Epithelial cell of esophagus (primary cell): Measurements from ENCODE around the gene RANBP3.

Source experiments
- DNase-seq: peaks from one replicate; pipeline ENCODE4 v3.0.0; 2010; ENCODE audit warnings: low read depth
- H3K4me3 ChIP-seq: 2 replicates; pipeline ENCODE4 v1.5.1; 2011; ENCODE audit warnings: mild to moderate bottlenecking, low read length, control low read depth
- TF ChIP-seq, protein P1 (sequence below): IDR thresholded peaks from 2 replicates; pipeline ENCODE4 v1.5.1; 2011; ENCODE audit warnings: low read depth, mild to moderate bottlenecking, low read length, control low read depth, inconsistent platforms; ENCODE audit not compliant: insufficient read depth; ENCODE audit errors: missing control alignments

Gene RANBP3

DNA sequence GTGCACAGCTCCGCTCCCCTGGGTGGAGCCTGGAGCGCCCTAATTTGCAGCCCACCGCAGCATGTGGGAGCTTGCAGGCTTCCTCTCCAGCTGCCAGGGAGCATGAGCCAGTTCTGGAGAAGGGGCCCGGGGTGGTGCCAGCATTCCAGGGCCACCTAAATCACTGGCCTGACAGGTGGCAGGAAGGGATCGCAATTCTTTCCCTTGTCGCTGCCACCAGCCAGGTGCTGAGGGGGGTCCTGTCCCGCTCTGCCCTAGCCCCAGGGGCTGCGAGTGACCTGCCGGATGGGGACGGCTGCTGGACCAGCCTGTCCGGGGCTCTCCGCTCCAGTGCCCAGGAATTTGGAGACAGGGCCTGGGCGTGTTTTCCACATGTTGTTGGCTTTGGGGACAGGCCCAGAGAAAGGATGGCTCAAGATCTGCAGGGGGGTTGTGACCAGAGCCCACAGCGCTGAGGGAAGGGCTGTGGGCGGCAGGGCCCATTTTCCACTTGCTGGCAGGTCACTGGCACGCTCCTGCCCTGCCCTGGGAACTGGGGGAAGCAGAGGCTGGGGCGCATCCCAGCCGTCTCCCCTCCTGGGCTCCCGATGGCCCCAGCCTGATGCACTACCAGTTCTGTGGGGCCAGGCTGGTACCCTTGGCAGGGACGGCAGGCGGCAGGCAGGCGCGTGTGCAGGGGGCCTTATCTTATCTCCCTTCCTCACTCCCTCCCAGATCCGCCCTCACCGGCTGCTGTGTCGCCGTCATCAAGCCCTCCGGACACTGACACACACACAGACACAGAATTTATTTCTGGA, 83.8 kb downstream of the RANBP3 start:
- no peak overlapping the region for H3K4me3 ChIP-seq
- DNase-seq = peak; percentile 35
- TF ChIP-seq, protein P1, sequence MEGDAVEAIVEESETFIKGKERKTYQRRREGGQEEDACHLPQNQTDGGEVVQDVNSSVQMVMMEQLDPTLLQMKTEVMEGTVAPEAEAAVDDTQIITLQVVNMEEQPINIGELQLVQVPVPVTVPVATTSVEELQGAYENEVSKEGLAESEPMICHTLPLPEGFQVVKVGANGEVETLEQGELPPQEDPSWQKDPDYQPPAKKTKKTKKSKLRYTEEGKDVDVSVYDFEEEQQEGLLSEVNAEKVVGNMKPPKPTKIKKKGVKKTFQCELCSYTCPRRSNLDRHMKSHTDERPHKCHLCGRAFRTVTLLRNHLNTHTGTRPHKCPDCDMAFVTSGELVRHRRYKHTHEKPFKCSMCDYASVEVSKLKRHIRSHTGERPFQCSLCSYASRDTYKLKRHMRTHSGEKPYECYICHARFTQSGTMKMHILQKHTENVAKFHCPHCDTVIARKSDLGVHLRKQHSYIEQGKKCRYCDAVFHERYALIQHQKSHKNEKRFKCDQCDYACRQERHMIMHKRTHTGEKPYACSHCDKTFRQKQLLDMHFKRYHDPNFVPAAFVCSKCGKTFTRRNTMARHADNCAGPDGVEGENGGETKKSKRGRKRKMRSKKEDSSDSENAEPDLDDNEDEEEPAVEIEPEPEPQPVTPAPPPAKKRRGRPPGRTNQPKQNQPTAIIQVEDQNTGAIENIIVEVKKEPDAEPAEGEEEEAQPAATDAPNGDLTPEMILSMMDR = no peak

DNA sequence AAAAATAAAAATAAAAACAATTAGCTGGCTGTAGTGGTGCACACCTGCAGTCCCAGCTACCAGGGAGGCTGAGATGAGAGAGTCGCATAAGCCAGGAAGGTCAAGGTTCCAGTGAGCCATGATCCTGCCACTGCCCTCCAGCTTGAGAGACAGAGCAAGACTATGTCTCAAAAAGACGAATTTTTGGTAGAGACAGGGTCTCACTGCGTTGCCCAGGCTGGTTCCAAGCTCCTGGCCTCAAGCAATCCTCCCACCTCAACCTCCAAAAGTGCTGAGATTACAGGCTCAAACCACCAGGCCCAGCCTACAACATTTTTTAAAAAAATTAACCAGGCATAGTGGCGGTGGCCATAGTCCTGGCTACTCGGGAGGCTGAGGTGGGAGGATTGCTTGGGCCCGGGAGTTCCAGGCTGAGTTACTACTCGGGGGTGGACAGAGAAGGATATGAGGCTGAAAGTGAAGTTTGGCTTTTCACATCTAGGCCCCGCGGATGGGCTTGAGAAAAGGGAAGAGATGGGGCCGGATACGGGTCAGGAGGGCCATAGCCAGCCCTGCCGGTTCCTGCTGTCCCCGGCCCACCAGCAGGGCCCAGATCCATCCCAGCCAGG, 84.5 kb downstream of the RANBP3 start:
- H3K4me3 ChIP-seq = no peak overlapping the region
- TF ChIP-seq, protein P1 = no peak
- DNase-seq = no peak

DNA sequence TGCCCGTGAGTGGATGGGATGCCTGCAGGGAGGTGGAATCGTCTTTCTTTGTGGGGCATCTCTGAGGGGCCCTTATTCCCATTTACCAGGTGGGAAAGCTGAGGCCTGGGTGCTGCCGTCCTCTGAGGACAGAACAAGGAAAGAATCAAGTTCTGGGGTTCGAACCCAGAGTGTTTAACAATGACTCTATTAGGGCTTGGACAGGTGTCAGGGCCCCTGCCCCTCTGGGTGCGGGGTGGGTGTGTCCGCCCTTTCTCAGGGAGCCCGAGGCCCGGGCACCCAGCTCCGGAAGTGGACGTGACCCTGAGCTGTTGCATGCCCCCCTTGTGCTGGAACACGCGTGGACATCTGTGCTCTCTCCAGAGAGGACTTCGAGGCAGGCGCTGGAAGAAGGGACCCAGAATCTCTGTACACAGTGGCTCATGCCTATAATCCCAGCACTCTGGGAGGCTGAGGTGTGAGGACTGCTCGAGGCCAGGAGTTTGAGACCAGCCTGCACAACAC, 85.1 kb downstream of the RANBP3 start:
- no peak overlapping the region for H3K4me3 ChIP-seq
- TF ChIP-seq, protein P1 = no peak
- DNase-seq = no peak

DNA sequence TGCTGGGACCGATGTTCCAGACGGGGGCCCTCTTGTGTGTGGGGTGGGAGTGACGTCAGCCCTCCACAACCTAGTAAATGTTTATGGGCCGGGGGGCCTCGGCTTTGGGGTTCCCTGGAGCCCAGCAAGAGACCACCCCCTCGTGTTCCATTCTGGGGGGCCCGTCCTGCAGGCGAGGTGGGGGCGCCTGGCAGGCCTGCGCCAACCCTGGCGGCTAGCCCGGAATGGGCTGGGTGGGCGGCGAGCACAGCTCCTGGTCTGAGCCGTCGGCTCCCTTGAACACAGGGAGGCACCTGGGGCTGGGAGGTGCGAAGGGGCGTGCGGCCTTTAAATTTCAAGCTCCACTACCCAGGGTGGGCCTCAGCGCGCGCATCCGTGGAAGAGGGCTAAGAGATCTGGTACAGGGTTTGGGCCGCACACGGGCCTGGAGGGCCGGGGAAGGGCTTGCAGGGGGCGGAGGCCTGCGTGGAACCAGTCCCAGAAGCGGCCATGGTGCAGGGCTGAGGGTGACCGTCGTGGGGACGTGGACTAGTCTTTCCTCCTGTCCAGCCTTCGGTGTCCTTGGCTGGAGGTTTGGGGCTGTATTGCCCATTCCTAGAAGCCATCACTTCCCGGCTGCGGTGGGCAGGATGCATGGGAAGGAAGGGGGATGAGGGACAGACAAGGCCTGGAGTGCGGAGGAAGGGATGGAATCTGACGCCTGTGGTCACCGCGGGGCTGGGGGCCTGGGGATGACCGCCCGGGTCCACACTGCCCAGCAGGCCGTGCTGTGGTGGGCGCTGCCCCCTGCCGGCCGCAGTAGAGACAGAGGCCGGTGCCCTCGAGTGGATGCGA, 85.8 kb downstream of the RANBP3 start:
- TF ChIP-seq, protein P1 = peak; percentile 57
- DNase-seq = no peak

DNA sequence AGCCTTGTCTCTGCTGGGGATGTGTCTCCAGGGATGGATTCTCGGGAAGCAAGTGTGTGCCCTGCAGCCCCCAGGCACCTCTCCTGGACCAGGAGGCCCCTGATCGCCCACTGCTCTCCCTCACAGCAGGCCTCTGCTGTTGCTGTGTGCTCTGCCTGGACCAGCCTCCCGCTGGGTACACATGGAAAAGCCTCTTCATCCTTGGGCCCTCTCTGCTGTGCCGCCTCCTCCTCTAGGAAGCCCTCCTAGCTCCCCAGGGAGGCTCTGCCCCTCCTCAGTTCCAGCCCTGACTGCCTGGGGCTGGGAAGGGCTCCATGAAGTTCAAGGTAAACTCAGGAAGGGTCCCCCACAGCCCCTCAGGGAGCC, 86.4 kb downstream of the RANBP3 start:
- no peak for DNase-seq
- TF ChIP-seq, protein P1 = no peak
- H3K4me3 ChIP-seq = no peak overlapping the region

More for the DNA sequence above, 85.8 kb downstream of the RANBP3 start:
- H3K4me3 ChIP-seq = no peak overlapping the region

DNA sequence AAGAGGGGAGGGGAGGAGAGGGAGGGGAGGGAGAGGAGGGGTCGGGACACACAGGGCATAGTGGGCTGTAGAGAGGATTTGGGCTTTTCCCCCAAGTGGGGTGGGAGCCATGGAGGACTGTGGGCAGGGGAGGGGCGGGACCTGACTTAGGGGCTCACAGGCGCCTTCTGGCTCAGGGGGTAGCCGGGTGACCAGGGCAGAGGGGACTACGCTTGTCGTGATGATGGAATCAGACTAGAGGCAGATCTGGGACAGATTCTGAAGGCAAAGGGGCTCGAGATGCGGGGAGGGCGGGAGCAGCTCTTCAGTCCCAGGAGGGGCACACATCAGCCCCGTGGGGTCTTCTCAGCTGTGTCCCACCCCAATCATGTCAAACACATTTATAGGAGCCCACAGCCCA, 87.8 kb downstream of the RANBP3 start:
- TF ChIP-seq, protein P1 = no peak
- DNase-seq = no peak
- H3K4me3 ChIP-seq = no peak overlapping the region
